ENCODE measurements around the gene HMCN2.

The HMCN2 gene

DNA sequence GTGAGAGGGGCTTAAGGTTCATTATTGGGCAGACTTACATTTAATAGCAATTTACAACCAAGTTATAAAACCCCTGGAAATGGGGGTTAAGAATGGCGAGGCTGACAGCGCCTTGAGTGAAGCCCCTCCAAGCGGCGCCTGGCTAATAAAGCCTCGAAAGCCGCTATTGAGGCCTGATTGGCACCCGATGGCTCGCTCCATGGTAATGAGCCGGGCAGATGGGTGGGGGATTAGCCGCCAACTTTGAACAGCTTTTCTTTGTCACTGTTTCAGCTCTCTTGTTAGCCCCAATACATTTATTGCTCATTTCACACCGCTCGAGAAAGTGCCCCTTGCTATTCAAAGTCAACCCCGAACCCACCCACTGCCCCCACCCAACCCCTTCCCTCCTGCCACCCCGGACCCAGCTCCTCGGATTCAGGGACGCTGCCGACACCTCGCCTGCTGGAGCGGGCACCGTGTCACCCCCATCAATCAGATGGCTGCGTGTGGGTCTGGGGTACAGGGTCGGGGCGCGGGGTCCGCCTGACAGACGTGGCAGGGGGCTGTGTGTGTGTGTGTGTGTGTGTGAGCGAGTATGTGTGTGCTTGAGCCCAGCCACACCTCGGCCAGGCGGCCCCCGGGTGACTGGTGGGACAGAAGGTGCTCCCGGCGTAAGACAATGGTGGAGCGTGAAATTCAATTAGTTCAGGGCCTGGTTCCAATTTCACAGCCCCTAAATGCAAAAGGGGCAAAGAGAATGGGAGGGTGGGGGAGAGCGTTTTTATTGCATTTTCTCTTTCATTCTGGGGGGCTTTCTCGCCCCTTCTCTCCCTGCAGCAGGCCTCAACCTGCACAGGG, 213.4 kb downstream of the HMCN2 start:
- no peak for TF ChIP-seq EZH2phosphoT487 (IDR thresholded peaks at IDR 0.05; ENCODE audit: low read depth)
- no peak for TF ChIP-seq CTCF (IDR thresholded peaks at IDR 0.05; ENCODE audit: low read depth, low read length)
- Histone ChIP-seq H3K9me3 (ENCODE audit: insufficient read depth, low read length) (no peaks in the 10 kb centered on the region), H3K79me2 (ENCODE audit: low read length) (no peaks in the 10 kb centered on the region), H3K4me2 (ENCODE audit: low read length) (no peak overlapping the region), H3K36me3 (replicated peaks; ENCODE audit: low read depth, low read length) (no peaks in the 10 kb centered on the region), H4K20me1 (ENCODE audit: insufficient read depth, low read length) (no peaks in the 10 kb centered on the region), H3K27ac (ENCODE audit: low read length) (no peak overlapping the region), H3K4me1 (ENCODE audit: low read length) (no peaks in the 10 kb centered on the region), H3K9ac (ENCODE audit: low read length) (no peak overlapping the region), H3K27me3 (ENCODE audit: low read depth, low read length) (no peaks in the 10 kb centered on the region; the same call in 1 of the 2 replicates), H3K4me3 (ENCODE audit: low read length) (no peak overlapping the region), H2AFZ (ENCODE audit: low read depth, low read length) (no peak overlapping the region)

DNA sequence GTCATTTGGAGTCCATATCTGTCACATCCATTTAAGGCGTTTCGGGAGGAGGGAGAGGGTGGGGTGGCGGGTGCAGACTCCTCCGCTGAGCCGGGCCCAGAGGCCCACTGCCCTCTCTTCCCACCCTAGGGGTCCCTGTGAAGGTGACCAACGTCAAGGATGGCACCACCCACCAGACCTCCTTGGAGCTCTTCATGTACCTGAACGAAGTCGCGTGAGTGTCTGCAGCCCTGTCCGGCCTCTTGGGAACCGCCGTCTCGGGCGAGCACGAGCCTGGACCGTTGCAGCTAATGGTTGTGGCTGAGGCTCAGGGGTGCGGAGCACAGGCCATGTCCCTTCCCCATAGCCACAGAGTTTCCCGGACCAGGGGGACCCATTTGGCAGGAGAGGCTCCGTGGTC, 214.0 kb downstream of the HMCN2 start:
- Histone ChIP-seq H3K27ac (ENCODE audit: low read length) (no peak overlapping the region), H3K36me3 (replicated peaks; ENCODE audit: low read depth, low read length) (no peaks in the 10 kb centered on the region), H3K4me2 (ENCODE audit: low read length) (no peak overlapping the region), H3K9me3 (ENCODE audit: insufficient read depth, low read length) (no peaks in the 10 kb centered on the region), H3K79me2 (ENCODE audit: low read length) (no peaks in the 10 kb centered on the region), H3K4me1 (ENCODE audit: low read length) (no peaks in the 10 kb centered on the region), H4K20me1 (ENCODE audit: insufficient read depth, low read length) (no peaks in the 10 kb centered on the region), H3K9ac (ENCODE audit: low read length) (no peak overlapping the region), H2AFZ (ENCODE audit: low read depth, low read length) (no peak overlapping the region), H3K4me3 (ENCODE audit: low read length) (no peak overlapping the region), H3K27me3 (ENCODE audit: low read depth, low read length) (no peaks in the 10 kb centered on the region; the same call in 1 of the 2 replicates)
- TF ChIP-seq CTCF (IDR thresholded peaks at IDR 0.05; ENCODE audit: low read depth, low read length) (no peak), EZH2phosphoT487 (IDR thresholded peaks at IDR 0.05; ENCODE audit: low read depth) (no peak)

GRCh38 chr9:130480673-130481072, 215.1 kb downstream of the HMCN2 start:
- no peaks in the 10 kb centered on the region for H3K4me1 ChIP-seq (ENCODE audit: low read length)
- no peaks in the 10 kb centered on the region for H3K36me3 ChIP-seq (replicated peaks; ENCODE audit: low read depth, low read length)
- H3K27ac ChIP-seq (ENCODE audit: low read length): no peak overlapping the region
- H3K9me3 ChIP-seq (ENCODE audit: insufficient read depth, low read length): no peaks in the 10 kb centered on the region
- H3K4me3 ChIP-seq (ENCODE audit: low read length): no peak overlapping the region
- no peak overlapping the region for H2AFZ ChIP-seq (ENCODE audit: low read depth, low read length)
- no peaks in the 10 kb centered on the region for H3K79me2 ChIP-seq (ENCODE audit: low read length)
- no peak overlapping the region for H3K4me2 ChIP-seq (ENCODE audit: low read length)
- no peaks in the 10 kb centered on the region for H4K20me1 ChIP-seq (ENCODE audit: insufficient read depth, low read length)
- no peak overlapping the region for H3K9ac ChIP-seq (ENCODE audit: low read length)
- H3K27me3 ChIP-seq (ENCODE audit: low read depth, low read length): no peaks in the 10 kb centered on the region; the same call in 1 of the 2 replicates
- TF ChIP-seq CTCF (IDR thresholded peaks at IDR 0.05; ENCODE audit: low read depth, low read length): peak; percentile 31
- TF ChIP-seq EZH2phosphoT487 (IDR thresholded peaks at IDR 0.05; ENCODE audit: low read depth): no peak

DNA sequence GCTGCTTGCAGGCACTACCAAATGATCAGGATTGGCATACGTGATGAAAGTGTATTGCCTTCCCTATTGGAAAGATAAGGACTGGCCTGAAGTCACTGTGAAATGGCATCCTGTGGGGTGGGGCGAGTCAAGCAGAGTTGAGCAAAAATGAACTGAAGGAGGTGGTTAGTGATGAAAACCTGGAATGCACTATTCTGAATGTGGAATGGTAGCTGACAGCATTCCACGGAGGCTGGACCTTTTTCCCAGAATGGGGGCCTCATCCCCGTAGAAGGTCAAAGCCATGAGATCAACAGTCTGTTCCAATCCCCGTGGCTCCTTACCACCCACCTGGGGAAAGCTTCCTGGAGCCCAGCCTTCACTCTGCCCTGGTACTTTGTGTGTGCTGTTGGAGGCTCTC, 216.9 kb downstream of the HMCN2 start:
- Histone ChIP-seq H3K9me3 (ENCODE audit: insufficient read depth, low read length) (no peaks in the 10 kb centered on the region), H3K4me2 (ENCODE audit: low read length) (no peak overlapping the region), H3K79me2 (ENCODE audit: low read length) (no peaks in the 10 kb centered on the region), H4K20me1 (ENCODE audit: insufficient read depth, low read length) (no peaks in the 10 kb centered on the region), H3K36me3 (replicated peaks; ENCODE audit: low read depth, low read length) (no peaks in the 10 kb centered on the region), H3K4me1 (ENCODE audit: low read length) (no peaks in the 10 kb centered on the region), H3K27ac (ENCODE audit: low read length) (no peak overlapping the region), H3K27me3 (ENCODE audit: low read depth, low read length) (no peaks in the 10 kb centered on the region; the same call in 1 of the 2 replicates), H3K4me3 (ENCODE audit: low read length) (no peak overlapping the region), H2AFZ (ENCODE audit: low read depth, low read length) (no peak overlapping the region), H3K9ac (ENCODE audit: low read length) (no peak overlapping the region)
- TF ChIP-seq CTCF (IDR thresholded peaks at IDR 0.05; ENCODE audit: low read depth, low read length) (no peak), EZH2phosphoT487 (IDR thresholded peaks at IDR 0.05; ENCODE audit: low read depth) (no peak)

All from OCI-LY3 (cell line).